ENCODE data around the gene TERT. TPM values are rescaled to one million over a fixed set of nuclear protein-coding genes. Genes with fewer than 3 reads are reported as not detected.

The TERT gene
- total and polyA plus RNA-seq, 10 of the 15 experiments (the other 5 are each of a cell fraction or from before 2014, with no cell fraction given), result 0.08 to 21.5 (median 5.0) TPM

DNA sequence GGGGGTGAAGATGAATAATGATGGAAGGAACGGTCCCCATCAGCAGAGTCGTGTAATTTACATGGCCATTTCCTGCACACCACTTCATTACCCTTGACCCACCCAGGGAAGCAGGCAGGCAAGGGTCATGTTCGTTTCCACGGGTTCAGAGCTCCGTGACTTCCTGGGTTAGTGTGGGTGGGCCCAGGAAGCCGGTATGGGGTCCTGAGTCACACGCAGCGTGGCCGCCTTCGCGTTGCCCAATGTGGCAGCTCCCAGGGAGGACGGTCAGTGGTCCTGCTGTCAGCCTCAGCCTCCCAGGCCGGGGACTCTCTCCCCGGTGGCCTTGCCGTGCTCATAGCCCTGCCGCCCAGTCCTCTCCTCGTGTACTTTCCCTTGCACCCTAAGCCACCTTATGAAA is 5.1 kb upstream of the TERT start:
- SMC1A ChIA-PET (ENCODE audit: uncharacterized antibody, unreplicated experiment), result no interaction called here
- no peak for TF ChIP-seq STAT1 (conservative IDR thresholded peaks at IDR 0.05)
- TF ChIP-seq, protein P1, sequence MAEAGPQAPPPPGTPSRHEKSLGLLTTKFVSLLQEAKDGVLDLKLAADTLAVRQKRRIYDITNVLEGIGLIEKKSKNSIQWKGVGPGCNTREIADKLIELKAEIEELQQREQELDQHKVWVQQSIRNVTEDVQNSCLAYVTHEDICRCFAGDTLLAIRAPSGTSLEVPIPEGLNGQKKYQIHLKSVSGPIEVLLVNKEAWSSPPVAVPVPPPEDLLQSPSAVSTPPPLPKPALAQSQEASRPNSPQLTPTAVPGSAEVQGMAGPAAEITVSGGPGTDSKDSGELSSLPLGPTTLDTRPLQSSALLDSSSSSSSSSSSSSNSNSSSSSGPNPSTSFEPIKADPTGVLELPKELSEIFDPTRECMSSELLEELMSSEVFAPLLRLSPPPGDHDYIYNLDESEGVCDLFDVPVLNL (IDR thresholded peaks at IDR 0.05; ENCODE audit: low read depth, low read length), result no peak
- TF ChIP-seq TCF7 (IDR thresholded peaks at IDR 0.05; ENCODE audit: borderline replicate concordance), result no peak
- TF ChIP-seq POLR2AphosphoS5 (IDR thresholded peaks at IDR 0.05; ENCODE audit: low read length), result no peak
- no peak for TF ChIP-seq RELA (IDR thresholded peaks at IDR 0.05; ENCODE audit: borderline replicate concordance, partially characterized antibody)
- TF ChIP-seq NR2C2 (IDR thresholded peaks at IDR 0.05; ENCODE audit: borderline replicate concordance, control insufficient read depth, insufficient read length, low read depth), result no peak
- no peak for TF ChIP-seq CHD2 (IDR thresholded peaks at IDR 0.05; ENCODE audit: borderline replicate concordance, low read depth, low read length)
- no peak for TF ChIP-seq ZBED1 (IDR thresholded peaks at IDR 0.05; ENCODE audit: borderline replicate concordance)
- no peak for TF ChIP-seq SUPT20H (IDR thresholded peaks at IDR 0.05; ENCODE audit: borderline replicate concordance, control insufficient read depth, low read depth, low read length)
- TF ChIP-seq BRCA1 (IDR thresholded peaks at IDR 0.05; ENCODE audit: low read depth, low read length), result no peak
- TF ChIP-seq, protein P2, sequence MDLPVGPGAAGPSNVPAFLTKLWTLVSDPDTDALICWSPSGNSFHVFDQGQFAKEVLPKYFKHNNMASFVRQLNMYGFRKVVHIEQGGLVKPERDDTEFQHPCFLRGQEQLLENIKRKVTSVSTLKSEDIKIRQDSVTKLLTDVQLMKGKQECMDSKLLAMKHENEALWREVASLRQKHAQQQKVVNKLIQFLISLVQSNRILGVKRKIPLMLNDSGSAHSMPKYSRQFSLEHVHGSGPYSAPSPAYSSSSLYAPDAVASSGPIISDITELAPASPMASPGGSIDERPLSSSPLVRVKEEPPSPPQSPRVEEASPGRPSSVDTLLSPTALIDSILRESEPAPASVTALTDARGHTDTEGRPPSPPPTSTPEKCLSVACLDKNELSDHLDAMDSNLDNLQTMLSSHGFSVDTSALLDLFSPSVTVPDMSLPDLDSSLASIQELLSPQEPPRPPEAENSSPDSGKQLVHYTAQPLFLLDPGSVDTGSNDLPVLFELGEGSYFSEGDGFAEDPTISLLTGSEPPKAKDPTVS (IDR thresholded peaks at IDR 0.05; ENCODE audit: low read depth, low read length), result no peak
- no peak for TF ChIP-seq TBL1XR1 (IDR thresholded peaks at IDR 0.05; ENCODE audit: low read depth, low read length)
- TF ChIP-seq KDM1A (IDR thresholded peaks at IDR 0.05; ENCODE audit: borderline replicate concordance), result no peak
- no peak for TF ChIP-seq ATF7 (IDR thresholded peaks at IDR 0.05; ENCODE audit: low read depth)
- TF ChIP-seq, protein P3, sequence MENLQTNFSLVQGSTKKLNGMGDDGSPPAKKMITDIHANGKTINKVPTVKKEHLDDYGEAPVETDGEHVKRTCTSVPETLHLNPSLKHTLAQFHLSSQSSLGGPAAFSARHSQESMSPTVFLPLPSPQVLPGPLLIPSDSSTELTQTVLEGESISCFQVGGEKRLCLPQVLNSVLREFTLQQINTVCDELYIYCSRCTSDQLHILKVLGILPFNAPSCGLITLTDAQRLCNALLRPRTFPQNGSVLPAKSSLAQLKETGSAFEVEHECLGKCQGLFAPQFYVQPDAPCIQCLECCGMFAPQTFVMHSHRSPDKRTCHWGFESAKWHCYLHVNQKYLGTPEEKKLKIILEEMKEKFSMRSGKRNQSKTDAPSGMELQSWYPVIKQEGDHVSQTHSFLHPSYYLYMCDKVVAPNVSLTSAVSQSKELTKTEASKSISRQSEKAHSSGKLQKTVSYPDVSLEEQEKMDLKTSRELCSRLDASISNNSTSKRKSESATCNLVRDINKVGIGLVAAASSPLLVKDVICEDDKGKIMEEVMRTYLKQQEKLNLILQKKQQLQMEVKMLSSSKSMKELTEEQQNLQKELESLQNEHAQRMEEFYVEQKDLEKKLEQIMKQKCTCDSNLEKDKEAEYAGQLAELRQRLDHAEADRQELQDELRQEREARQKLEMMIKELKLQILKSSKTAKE (IDR thresholded peaks at IDR 0.05; ENCODE audit: low read depth, poor library complexity, severe bottlenecking), result no peak
- no peak for TF ChIP-seq CREM (IDR thresholded peaks at IDR 0.05; ENCODE audit: low read depth)
- Histone ChIP-seq H3K27ac (ENCODE audit: control insufficient read depth, insufficient read depth) (no peak overlapping the region), H3K4me3 (no peak overlapping the region), H3K4me2 (ENCODE audit: control insufficient read depth, insufficient read depth) (no peak overlapping the region), H2AFZ (ENCODE audit: control insufficient read depth, low read depth, low read length) (no peak overlapping the region), H3K9ac (ENCODE audit: control insufficient read depth, insufficient read depth, low read length) (no peak overlapping the region), H3K36me3 (ENCODE audit: control insufficient read depth in 2 of 2, insufficient read depth in 2 of 2, low read length in 1 of 2) (no peaks in the 10 kb centered on the region), H3K4me1 (ENCODE audit: control insufficient read depth, insufficient read depth, low read length) (no peaks in the 10 kb centered on the region), H3K9me3 (replicated peaks; ENCODE audit: control insufficient read depth, insufficient read depth, low read length) (no peaks in the 10 kb centered on the region; the same call in 1 of the 3 replicates), H3K79me2 (ENCODE audit: control insufficient read depth, insufficient read depth, low read length) (no peaks in the 10 kb centered on the region), H4K20me1 (ENCODE audit: control insufficient read depth, insufficient read depth) (no peaks in the 10 kb centered on the region; the same call in 1 of the 2 replicates), H3K27me3 (replicated peaks in 1 of 2; ENCODE audit: control insufficient read depth in 2 of 2, insufficient read depth in 2 of 2, low read length in 1 of 2) (no peaks in the 10 kb centered on the region; a peak in 2 of 4 replicates)
- intact Hi-C loops (cut with micrococcal nuclease; ENCODE audit: unreplicated experiment), result no loop called here
- no peak for DNase-seq (ENCODE audit: low read depth, low spot score)
- WGBS (ENCODE audit: insufficient coverage, insufficient replicate concordance, low lambda C conversion rate, missing lambda C conversion rate), result 56% methylated on average over 17 of the region's 17 CpGs
- RAD21 ChIA-PET (ENCODE audit: unreplicated experiment), result interaction anchor here (0.6 to 0.7 kb wide), 2 partner anchors 15 to 294 kb away, joined by 3 read pairs; no protein-coding TSS in a partner anchor
- POLR2A ChIA-PET, result no interaction called here
- BruUV-seq (replicated peaks), result no TSS peak
- no peak for FAIRE-seq
- ATAC-seq, result no peak
- in situ Hi-C loops (cut with MboI), result no loop called here
- CTCF ChIA-PET, result interaction anchor here (0.6 to 1.9 kb wide), 3 partner anchors 10 to 294 kb away, joined by 3 to 5 read pairs (median 4); no protein-coding TSS in a partner anchor
